IMR-90 (cell line): ENCODE measurements around the gene H2BK1. TPM values are rescaled to one million over a fixed set of nuclear protein-coding genes. Genes with fewer than 3 reads are reported as not detected.

Experiments used
- ATAC-seq: fragments of 200-7000 bp; cut with Tn5 transposase; 2 replicates; pipeline ENCODE4 v1.9.1; 2020; ENCODE audit warnings: low read depth, mild to moderate bottlenecking, moderate library complexity
- BruUV-seq: library from RNA; stranded (reverse); fragments of 400-500 nt; replicated peaks from 2 replicates; lab custom pipeline; 2021; lab: Mats Ljungman, UMichigan
- CTCF ChIA-PET: fragments of 300-600 bp; formaldehyde crosslinking; extraction: SDS; loops from one replicate; lab custom pipeline; 2021; ENCODE audit warnings: antibody characterized with exemption; lab: Yijun Ruan, JAX
- POLR2A ChIA-PET: fragments of 300-600 bp; sonication (Branson Sonifier 250); formaldehyde crosslinking; loops from one replicate; lab custom pipeline; 2022; ENCODE audit warnings: antibody characterized with exemption; ENCODE audit not compliant: unreplicated experiment; lab: Charles Lee
- DNase-seq: peaks from one replicate; pipeline ENCODE4 v3.0.0; 2013
- H2AFZ ChIP-seq: replicated peaks from 2 replicates; pipeline ENCODE3; 2013; ENCODE audit warnings: low read length, mild to moderate bottlenecking; ENCODE audit not compliant: poor library complexity
- H2AK5ac ChIP-seq: 2 replicates; pipeline ENCODE4 v1.6.1; 2013; ENCODE audit warnings: low read depth, low read length, inconsistent platforms
- H2AK9ac ChIP-seq: replicated peaks from 2 replicates; pipeline ENCODE3; 2013; ENCODE audit warnings: mild to moderate bottlenecking, low read depth, low read length, moderate library complexity; ENCODE audit not compliant: poor library complexity
- H2BK120ac ChIP-seq: 2 replicates; pipeline ENCODE4 v1.6.1; 2013; ENCODE audit warnings: low read depth, low read length, inconsistent platforms
- H2BK15ac ChIP-seq: 3 replicates; pipeline ENCODE4 v1.6.1; 2013; ENCODE audit warnings: low read depth, low read length, inconsistent platforms
- H2BK20ac ChIP-seq: 2 replicates; pipeline ENCODE4 v1.6.1; 2013; ENCODE audit warnings: low read depth, mild to moderate bottlenecking, inconsistent platforms, low read length, moderate library complexity
- H2BK5ac ChIP-seq: 2 replicates; pipeline ENCODE4 v1.6.1; 2013; ENCODE audit warnings: mild to moderate bottlenecking, low read depth, low read length, inconsistent platforms; ENCODE audit not compliant: poor library complexity, severe bottlenecking
- H3K14ac ChIP-seq: replicated peaks from 2 replicates; pipeline ENCODE4 v1.6.1; 2013; ENCODE audit warnings: low read depth, low read length, inconsistent platforms
- H3K18ac ChIP-seq: 2 replicates; pipeline ENCODE4 v1.6.1; 2013; ENCODE audit warnings: low read depth, low read length, control low read depth
- H3K23ac ChIP-seq: 2 replicates; pipeline ENCODE4 v1.6.1; 2013; ENCODE audit warnings: low read depth, low read length, inconsistent platforms
- H3K27ac ChIP-seq: 2 replicates; pipeline ENCODE4 v1.5.1; 2013; ENCODE audit warnings: mild to moderate bottlenecking, control low read depth, low read length; ENCODE audit not compliant: insufficient read depth
- H3K27me3 ChIP-seq: 2 replicates; pipeline ENCODE4 v1.6.1; 2013; ENCODE audit warnings: low read length; ENCODE audit not compliant: control insufficient read depth, insufficient read depth
- H3K36me3 ChIP-seq: 2 replicates; pipeline ENCODE4 v1.6.1; 2013; ENCODE audit warnings: low read length, mixed read lengths; ENCODE audit not compliant: control insufficient read depth, insufficient read depth
- H3K4ac ChIP-seq: 2 replicates; pipeline ENCODE4 v1.6.1; 2013; ENCODE audit warnings: low read depth, low read length, inconsistent platforms
- H3K4me1 ChIP-seq: 2 replicates; pipeline ENCODE4 v1.6.1; 2013; ENCODE audit warnings: low read length, mixed read lengths; ENCODE audit not compliant: control insufficient read depth, insufficient read depth
- H3K4me2 ChIP-seq: 2 replicates; pipeline ENCODE4 v1.6.1; 2013; ENCODE audit warnings: low read depth, mild to moderate bottlenecking, control low read depth, low read length, moderate library complexity
- H3K4me3 ChIP-seq: 2 replicates; pipeline ENCODE4 v1.5.1; 2013; ENCODE audit warnings: low read depth, mild to moderate bottlenecking, control low read depth, low read length, moderate library complexity; ENCODE audit not compliant: insufficient read depth
- H3K56ac ChIP-seq: 2 replicates; pipeline ENCODE4 v1.6.1; 2013; ENCODE audit warnings: low read length, inconsistent platforms; ENCODE audit not compliant: insufficient read depth; ENCODE audit errors: extremely low read depth
- H3K79me1 ChIP-seq, 2 experiments: 2 replicates each; pipeline ENCODE4 v1.6.1; 2013; ENCODE audit warnings: low read length in 2 of 2, inconsistent platforms in 1 of 2, low read depth in 1 of 2
- H3K9ac ChIP-seq: 2 replicates; pipeline ENCODE4 v1.6.1; 2013; ENCODE audit warnings: low read depth, low read length, control low read depth
- H3K9me1 ChIP-seq: 2 replicates; pipeline ENCODE4 v1.6.1; 2013; ENCODE audit warnings: low read length, inconsistent platforms; ENCODE audit not compliant: insufficient read depth
- H3K9me3 ChIP-seq: 2 replicates; pipeline ENCODE4 v1.6.1; 2013; ENCODE audit warnings: low read length; ENCODE audit not compliant: control insufficient read depth, insufficient read depth
- H4K20me1 ChIP-seq: 2 replicates; pipeline ENCODE4 v1.6.1; 2013; ENCODE audit warnings: low read length, inconsistent platforms; ENCODE audit not compliant: insufficient read depth
- H4K5ac ChIP-seq: 2 replicates; pipeline ENCODE4 v1.6.1; 2013; ENCODE audit warnings: mild to moderate bottlenecking, low read depth, low read length, control low read depth
- H4K8ac ChIP-seq, 2 experiments: 2 replicates each; pipeline ENCODE4 v1.6.1; 2013; ENCODE audit warnings: low read depth in 2 of 2, low read length in 2 of 2, control low read depth in 1 of 2, inconsistent platforms in 1 of 2
- H4K91ac ChIP-seq: 2 replicates; pipeline ENCODE4 v1.6.1; 2013; ENCODE audit warnings: low read depth, low read length, inconsistent platforms; ENCODE audit not compliant: insufficient read depth
- CEBPB ChIP-seq: IDR thresholded peaks from 2 replicates; pipeline ENCODE4 v1.6.1; 2012; ENCODE audit warnings: low read depth, low read length, improper control_type of control experiment
- FOS ChIP-seq: fragments of 150-350 bp; IDR thresholded peaks from 2 replicates; pipeline ENCODE4 v1.6.1; 2016; ENCODE audit warnings: low read depth, low read length
- MAFK ChIP-seq: IDR thresholded peaks from 2 replicates; pipeline ENCODE4 v1.6.1; 2012; ENCODE audit warnings: low read depth, low read length, improper control_type of control experiment
- MAZ ChIP-seq: IDR thresholded peaks from 2 replicates; pipeline ENCODE4 v1.6.1; 2012; ENCODE audit warnings: low read depth, mild to moderate bottlenecking, low read length, improper control_type of control experiment, moderate library complexity, borderline replicate concordance
- POLR2A ChIP-seq: IDR thresholded peaks from 2 replicates; pipeline ENCODE4 v1.6.1; 2012; ENCODE audit warnings: mild to moderate bottlenecking, low read depth, low read length
- RFX5 ChIP-seq: IDR thresholded peaks from 2 replicates; pipeline ENCODE4 v1.8.0; 2012; ENCODE audit warnings: low read depth, mild to moderate bottlenecking, low read length, moderate library complexity
- SMC3 ChIP-seq: fragments of 150-350 bp; IDR thresholded peaks from 2 replicates; pipeline ENCODE4 v1.6.1; 2016; ENCODE audit warnings: low read depth, mild to moderate bottlenecking, antibody characterized with exemption, low read length, moderate library complexity
- WGBS, 2 experiments: methylation state at CpG; one replicate each; pipeline versions ENCODE4 v1.1.5 to v1.1.7; 2013; ENCODE audit warnings: missing lambda C conversion rate in 2 of 2; ENCODE audit not compliant: insufficient read length in 1 of 2; ENCODE audit errors: extremely low coverage in 2 of 2; 5-methylcytosine and 5-hydroxymethylcytosine counted together
- dilution Hi-C: fragments of 300-500 bp; cut with HindIII; formaldehyde crosslinking; loops from one replicate; pipeline ENCODE4 v1.14.3; 2018; ENCODE audit warnings: low sequenced_read_pairs; ENCODE audit not compliant: unreplicated experiment
- in situ Hi-C: fragments of 300-500 bp; cut with MboI; formaldehyde crosslinking; loops from 3 replicates; pipeline ENCODE4 v1.14.3; 2019; ENCODE audit warnings: low sequenced_read_pairs, inconsistent platforms, mixed read lengths
- intact Hi-C: fragments of 100-400 bp; cut with micrococcal nuclease; formaldehyde crosslinking; loops from 2 replicates; pipeline ENCODE4 v1.10.0; 2022
- polyA plus RNA-seq, 3 experiments: library from polyadenylated mRNA; depleted of rRNA; stranded (reverse); fragments of >200 nt; gene quantifications; 2 replicates each; pipeline ENCODE4 v1.2.3, GENCODE V29; 2012; ENCODE audit warnings: low replicate concordance in 1 of 3
- total RNA-seq: library from RNA; depleted of rRNA; stranded (reverse); fragments of >200 nt; gene quantifications from 2 replicates; pipeline ENCODE4 v1.2.3, GENCODE V29; 2012

Gene H2BK1
- total and polyA plus RNA-seq, 2 of the 4 experiments (the other 2 are of a cell fraction): not detected

DNA sequence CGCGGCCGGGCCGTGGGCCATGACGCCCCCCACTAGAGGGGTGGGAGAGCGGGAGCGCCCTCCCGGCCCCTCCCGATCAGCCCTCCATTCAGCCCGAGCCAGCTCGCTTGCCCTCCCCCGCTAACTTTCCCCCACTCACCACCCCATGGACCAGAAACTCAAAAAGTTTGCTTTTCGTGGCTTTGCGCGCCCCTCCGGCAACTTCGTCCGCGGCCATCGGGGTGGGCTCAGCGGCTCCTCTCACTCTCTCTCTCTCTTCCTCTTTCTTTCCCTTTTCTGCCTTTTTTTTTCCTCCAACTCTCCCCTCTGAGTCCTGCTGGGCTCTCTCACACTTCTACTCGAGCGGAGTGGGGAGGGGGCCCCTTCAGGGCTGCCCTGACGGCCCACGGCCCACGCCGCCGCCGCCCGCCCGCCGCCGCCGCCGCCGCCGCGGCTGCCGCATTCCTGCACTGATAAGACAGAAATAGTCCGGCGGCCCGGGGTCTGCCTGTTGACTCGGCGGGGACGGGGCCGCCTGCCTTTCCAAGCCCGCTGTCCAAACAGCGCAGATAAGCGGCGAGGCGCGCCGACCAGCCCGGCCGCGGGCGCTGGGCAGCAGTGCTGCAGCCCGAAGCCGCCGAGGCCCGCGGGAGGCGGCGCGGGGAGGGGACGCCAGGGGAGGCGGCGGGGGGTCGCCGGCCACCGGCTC is 38.2 kb upstream of the H2BK1 start, which contains the start of gene SMARCD3:
SMARCD3 (minus strand) TSS at position 349 of the 688 bp plus-strand sequence; CDS start at position 217, 132 bp downstream.
- Histone ChIP-seq H3K4ac (peak within 1 kb of the TSS; percentile 94), H2BK15ac (peak within 1 kb of the TSS; percentile 87; the same call in 2 of the 3 replicates), H3K9me1 (peaks cover 14% of the 10 kb centered on the region), H3K79me1 (peaks cover 10 to 74% of the 10 kb centered on the region in 2 experiments), H3K4me2 (peak within 1 kb of the TSS; percentile 96), H2AK9ac (peak within 1 kb of the TSS; percentile 95), H3K36me3 (no peaks in the 10 kb centered on the region), H2BK20ac (peak within 1 kb of the TSS; percentile 40; the same call in 1 of the 2 replicates), H4K8ac (peak within 1 kb of the TSS; percentile 95 to 99), H2BK120ac (peak within 1 kb of the TSS; percentile 90), H3K27me3 (no peaks in the 10 kb centered on the region), H3K56ac (peak within 1 kb of the TSS; percentile 71), H2AK5ac (peak within 1 kb of the TSS; percentile 96), H3K9ac (peak within 1 kb of the TSS; percentile 92), H3K4me1 (peaks cover 46% of the 10 kb centered on the region), H3K23ac (peak within 1 kb of the TSS; percentile 99), H3K27ac (peak within 1 kb of the TSS; percentile 93), H3K14ac (peak within 1 kb of the TSS; percentile 98), H4K5ac (peak within 1 kb of the TSS; percentile 70), H3K18ac (peak within 1 kb of the TSS; percentile 63), H3K9me3 (no peaks in the 10 kb centered on the region), H2AFZ (peak within 1 kb of the TSS; percentile 99), H3K4me3 (peak within 1 kb of the TSS; percentile 56), H4K20me1 (peaks cover 8% of the 10 kb centered on the region), H2BK5ac (peak within 1 kb of the TSS; percentile 91), H4K91ac (peak within 1 kb of the TSS; percentile 95)
- 0 out of 2 replicates have a peak, but pooled peaks have one; percentile 19 for TF ChIP-seq POLR2A
- TF ChIP-seq SMC3: no peak
- TF ChIP-seq FOS: no peak
- no peak for TF ChIP-seq MAFK
- TF ChIP-seq MAZ: peak; percentile 47; the same call in 1 of the 2 replicates
- no peak for TF ChIP-seq CEBPB
- TF ChIP-seq RFX5: no peak
- dilution Hi-C loops (no loop called here), intact Hi-C loops (loop anchor here (1.0 kb wide), 1 partner anchor 55 kb away; no protein-coding TSS in a partner anchor), in situ Hi-C loops (no loop called here)
- ChIA-PET CTCF (no interaction called here), POLR2A (no interaction called here)
- no CpG with 5 or more reads among the region's 71 CpGs for WGBS, 2 experiments
- no TSS peak for BruUV-seq
- ATAC-seq (peak; percentile 30), DNase-seq (peak; percentile 50)
